Measurements from ENCODE around the gene ENOX1.
A peak's percentile ranks its signal among the peaks of the same experiment; 100 is the strongest.

ENOX1 gene

DNA sequence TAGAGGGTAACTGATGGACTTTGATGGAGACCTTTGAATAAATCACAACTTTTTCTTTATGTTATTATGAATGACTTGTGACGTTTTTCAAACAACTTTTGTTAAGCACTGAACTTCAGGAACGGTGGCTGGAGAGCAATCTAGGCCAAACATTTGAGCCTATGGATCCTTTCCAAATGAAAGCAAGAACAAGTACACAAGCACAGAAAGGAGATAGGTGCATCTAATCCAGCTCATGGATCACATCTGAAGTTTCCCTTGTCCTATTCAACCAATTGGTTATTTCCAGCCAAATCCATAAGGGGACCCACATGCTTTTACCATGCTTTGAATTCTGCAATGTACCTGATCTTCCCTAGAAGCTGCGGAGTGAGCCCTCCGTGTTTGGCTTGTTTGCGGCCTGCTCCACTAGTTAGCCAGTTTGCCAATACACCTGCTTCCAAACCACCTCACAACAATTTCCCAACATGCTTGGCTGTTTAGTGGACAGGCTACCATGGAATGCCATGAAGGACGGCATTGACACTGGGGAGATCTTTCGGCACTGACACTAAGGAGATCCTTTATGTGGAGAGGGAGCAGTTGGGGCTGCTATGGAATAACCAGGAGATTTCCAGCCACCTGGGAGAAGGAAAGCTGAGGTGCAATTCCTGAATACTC lies 447.5 kb downstream of the ENOX1 start:
- DNase-seq: no peak

DNA sequence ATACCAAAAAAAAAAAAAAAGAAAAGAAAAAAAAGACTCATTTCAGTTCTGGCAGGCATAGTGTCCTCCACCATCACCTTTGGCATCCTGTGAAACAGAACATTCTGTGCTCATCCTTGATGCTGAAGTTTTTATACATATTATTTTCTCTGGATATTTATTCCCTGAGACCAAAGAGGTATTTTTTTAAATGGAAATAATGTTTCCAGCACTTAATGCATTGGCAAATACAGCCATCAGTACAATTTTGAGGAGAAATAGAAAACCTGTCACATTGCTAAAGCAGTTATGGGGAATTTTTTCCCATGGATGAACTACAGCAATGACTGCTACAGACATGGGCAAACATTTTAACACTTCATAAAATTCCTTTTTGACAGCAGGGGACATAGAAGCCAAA lies 451.0 kb downstream of the ENOX1 start:
- DNase-seq: no peak

DNA sequence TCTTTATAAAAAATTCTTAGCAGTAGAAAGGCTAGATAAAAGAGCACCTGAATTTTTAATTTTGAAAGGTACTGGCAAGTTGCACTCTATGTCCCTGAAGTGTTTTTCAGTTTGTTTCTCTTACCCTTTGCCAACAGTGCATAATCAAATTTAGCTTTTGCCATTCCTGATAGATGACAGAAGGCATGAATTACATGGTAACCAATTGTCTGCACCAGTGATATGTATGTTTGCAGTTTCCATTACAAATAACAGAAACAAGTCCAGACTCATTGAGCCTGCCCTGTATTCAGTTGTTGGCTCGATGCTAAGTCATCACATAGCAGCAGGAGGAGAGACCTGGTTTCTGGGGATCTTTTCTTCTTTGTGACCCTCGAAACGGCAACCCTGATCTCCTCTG lies 453.6 kb downstream of the ENOX1 start:
- DNase-seq: peak; percentile 36

DNA sequence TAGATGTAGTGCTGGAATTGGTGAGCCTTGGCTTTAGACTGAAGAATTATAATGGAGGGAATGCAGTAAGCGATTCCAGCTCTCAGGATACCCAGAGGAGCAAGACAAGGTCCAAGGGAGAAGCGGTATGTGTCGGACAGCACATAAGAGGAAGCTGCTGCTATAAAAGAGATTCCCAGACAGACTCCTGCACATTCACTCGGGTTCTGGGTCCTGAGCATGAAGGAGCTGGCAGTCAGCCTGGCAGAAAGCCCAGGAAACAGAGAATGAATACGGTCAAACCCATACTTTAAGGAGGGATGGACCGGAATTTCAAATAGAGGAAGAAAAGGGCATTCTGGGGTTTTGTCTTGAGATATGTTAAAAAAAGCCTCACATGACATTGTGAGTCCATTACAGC lies 455.1 kb downstream of the ENOX1 start:
- peak; percentile 52 for DNase-seq

DNA sequence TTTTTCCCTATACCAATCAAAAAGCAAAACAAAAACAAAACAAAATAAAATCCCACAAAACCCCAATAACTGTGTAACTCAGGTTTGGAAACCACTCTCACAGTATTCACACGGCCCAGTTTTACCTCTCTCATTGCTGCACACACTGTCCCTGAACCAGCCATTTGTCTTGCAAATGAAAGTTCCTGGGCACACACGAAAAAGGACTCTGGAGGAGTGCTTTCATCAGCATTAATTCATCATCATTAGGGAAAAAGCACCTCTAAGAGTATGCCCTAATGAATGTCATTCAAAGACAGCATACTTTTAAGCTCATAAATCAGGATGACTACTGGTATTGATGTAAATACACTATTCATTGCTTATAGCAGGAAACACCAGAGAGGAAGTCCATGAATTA lies 457.1 kb downstream of the ENOX1 start:
- DNase-seq: no peak

DNA sequence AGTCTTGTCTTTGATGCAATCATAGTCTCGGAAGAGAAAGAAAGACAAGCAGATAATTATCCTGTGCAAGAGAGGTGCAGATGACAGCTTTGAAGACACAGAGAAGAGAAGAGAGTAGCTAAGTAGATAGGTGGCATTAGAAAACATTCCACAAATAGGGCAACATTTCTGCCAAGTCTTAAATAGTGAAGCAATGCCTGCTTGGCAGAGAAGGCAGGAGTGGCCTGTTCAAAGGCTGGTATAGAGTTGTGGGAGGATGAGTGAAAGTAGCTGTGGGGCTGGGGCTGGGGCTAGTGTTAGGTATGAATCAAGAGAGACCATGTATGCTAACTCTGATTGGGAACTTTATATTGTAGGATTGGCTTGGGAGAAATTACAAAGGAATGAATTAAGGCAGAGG lies 457.9 kb downstream of the ENOX1 start:
- no peak for DNase-seq

DNA sequence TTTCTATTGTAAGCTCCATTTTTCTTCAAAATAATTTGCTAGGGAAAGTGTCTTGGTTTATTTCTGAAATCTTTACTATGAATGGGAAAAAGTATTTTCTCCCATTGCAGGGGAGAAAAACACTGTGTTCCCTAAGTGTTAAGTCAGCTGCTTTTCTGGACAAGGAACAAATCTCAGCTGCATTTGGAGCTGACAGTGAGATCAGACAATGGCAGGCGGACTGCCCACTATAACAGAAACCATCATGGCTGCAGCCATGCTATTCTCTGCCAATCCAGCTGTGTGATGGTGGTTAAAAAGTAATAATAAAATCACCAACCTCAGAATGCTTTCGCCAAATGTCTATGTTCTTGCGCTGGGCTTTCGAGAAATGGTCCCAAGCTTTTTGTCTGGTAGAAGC lies 460.7 kb downstream of the ENOX1 start:
- no peak for DNase-seq

DNA sequence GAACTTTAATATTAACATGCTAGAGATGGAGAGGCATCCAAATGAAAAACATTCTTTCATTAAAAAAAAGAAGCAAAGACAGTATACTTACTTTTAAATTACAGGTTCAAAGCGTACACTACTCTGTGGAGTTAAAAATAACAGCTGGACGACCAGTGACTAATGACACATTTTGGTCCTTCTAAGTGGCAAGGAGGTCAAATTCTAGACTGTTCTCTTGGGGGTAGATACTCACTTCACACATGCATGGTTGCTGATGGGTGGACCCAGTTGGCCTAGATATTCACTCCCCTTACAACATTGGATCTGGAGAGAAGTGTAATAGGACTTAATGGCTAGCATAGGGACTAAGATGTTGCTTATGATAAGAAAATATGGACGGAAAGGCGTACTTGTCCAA lies 461.1 kb downstream of the ENOX1 start:
- no peak for DNase-seq

DNA sequence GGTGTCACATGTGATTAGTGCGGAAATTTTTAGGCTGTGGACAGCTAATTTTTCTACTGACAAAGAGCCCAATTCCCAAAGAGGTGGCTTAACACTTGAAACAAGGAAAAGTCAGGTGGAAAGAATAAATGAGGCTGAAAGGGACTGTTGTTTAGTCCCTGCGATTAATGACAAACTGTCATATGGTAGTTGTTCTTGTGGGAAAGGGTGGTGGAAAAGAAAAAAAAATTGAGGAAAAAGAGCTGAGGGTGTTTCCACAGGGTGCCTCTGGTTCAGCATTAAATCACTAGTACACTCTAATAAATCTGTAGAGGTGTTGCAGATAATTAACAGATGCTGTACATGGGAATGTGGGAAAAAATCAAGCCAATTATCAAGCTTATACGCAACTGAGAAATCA lies 462.6 kb downstream of the ENOX1 start:
- no peak for DNase-seq

DNA sequence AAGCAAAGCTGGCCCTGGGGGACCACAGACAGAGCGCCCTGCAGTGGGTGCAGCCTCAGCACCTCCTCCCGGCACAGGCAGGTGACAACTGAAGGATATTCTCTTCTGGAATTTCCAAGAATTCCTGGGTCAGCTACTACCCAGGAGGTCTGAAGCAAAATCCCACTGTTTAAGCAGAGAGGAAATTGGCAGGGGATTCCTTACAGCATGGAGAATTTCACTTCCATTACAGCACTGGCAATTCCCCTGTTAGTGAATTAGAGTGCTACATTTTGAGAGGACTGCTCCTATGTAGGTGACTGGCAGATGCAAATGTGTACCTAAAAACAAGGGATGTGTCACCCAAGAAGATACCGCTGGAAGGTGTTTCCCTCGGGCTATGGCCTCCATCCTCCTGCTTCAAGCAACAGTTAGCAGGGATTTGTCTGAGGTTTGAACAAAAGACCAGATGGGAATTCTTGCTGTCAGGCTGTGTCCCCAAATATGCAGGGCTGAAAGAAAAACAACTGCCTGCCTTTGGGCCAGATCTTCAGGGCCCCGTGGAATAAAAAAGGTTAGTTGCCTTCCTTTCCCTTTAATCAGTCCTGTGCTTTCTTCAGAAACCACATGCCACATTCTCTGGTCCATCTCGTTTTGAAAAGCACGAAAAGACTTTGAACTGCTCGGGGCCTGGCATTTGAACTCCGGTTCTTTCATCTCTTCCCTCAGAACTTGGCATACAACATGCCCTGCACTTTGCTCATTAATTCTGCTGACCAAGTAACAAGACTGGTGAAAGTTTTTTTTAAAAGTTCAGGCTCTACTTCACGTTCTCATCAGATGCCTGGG lies 466.9 kb downstream of the ENOX1 start:
- DNase-seq: no peak

DNA sequence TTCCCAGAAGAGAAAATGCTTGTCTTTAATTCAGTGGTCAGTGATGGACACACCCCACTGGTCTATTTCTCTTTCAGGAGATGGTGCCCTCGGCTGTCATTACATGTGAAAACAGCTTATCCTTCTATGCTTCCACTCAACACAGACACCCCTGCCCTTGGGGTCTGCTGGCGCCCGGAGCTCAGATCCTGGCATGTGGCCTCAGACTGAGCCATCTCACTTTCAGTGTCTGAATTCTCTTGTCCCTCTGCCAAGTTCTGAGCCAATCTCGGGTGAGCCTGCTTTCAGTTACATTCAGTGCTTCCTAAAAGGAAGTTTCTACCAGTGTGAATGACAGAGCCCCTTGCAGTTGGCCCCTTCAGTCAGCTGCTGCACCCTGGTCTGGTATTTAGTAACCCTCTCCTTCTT lies 469.8 kb downstream of the ENOX1 start:
- peak; percentile 86 for DNase-seq

DNA sequence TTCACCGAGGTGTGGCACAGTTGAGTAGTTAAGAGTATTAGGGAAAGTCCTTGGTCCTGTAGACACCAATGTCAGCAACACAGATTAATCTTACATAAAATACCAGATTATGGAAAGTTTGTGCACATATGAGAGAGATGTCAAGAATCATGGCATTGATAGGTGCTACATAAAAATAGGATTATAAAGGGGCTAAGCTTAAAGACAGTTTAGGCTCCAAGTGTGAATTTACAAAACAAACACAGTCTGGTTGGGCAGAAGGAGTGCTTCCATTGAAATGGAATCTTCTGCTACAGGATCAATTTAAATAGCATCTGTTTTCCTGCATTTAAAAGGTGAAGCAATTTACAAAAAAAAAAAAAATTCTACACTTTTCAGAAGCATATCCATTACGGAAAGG lies 470.5 kb downstream of the ENOX1 start:
- DNase-seq: no peak

DNA sequence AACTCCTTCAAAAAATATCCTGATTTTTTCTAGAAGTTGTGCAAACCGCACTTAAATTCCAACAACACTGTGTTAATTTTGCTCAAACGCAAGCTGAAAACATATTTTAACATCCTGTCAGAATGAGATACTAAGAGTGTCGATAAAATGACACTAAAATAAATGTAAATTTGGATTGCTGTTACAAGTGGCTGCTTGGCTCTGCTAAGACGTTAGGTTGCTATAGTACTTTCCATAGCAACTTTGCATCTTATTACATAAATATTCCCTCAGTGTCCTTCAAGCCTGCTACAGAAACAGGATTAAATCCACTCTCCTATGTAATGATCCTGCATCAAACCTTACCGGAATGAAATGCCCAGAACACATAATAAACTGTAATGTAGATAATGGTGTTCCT lies 471.2 kb downstream of the ENOX1 start:
- DNase-seq: no peak

DNA sequence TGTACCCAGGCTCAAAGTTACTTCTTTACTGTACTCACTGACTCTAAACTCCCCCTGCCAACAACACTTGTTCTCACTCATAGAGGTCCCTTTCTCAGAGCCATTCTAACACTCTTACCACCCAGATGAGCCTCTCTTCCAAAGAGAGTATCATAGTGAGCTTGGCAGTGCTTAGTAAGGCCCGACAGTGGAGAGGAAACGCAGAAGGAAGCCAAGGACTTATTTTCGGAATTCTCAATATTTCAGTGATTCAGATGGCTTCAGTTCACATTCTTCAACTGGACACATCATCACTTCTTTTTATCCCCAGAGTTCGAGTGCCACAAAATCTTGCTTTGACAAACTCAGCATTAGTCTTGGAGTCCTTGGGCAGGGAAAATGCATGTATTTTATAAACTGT lies 477.5 kb downstream of the ENOX1 start:
- no peak for DNase-seq

DNA sequence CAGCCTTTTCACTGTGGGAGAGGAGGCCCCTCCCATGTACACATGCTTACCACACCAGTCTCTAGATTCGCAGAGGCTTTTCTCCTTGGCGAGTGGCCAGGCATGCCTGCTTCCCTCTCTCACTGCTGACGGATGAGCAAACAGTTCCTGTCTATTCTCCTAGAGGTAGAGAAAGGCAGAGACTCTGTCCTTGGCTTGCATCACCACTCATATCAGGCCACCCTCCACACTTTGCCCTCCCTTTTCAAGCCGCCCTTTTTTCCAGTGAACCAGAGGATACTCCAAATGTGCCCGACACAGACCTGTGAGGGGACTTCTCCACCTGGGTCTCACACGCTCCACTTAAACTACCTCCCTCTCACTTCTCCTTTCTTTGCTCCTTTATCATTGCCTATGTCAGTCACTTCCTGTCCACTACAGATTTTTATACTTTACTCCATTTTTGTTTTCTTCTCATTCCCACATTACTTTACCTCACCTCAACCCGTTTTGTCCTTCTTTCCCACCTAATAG lies 478.8 kb downstream of the ENOX1 start:
- DNase-seq: peak; percentile 85

DNA sequence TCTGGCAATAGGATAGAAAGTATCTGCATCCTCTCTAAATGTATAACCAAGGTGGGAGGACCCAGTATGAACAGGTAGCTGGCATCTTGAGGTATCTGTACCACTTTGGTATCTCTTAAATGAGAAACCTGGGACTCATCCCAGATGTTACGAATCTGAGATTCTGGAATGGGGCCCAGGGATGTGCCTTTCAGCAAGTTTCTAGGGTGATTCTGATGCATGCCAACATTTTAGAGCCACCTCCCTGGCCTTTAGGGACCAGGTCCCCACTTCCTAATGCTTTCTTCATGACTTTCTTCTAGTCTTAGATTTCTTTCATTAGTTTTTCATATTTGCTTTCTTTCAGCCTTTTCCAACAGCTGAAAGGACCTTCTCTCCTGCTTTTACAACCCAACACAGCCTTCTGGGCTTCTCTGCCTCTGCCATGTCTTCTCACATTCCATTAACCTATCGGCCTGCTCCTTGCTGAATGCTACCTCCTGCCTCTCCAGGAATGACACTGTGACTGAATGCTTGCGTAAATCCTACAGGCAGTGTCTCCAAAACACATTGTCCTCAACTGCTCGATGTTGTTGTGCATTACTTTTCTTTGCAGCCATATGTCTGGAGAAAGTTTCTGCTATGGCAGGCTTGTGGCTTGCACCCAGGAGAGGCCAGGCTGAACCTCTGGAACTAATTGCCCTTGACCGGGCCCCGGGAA lies 479.4 kb downstream of the ENOX1 start:
- DNase-seq: no peak

DNA sequence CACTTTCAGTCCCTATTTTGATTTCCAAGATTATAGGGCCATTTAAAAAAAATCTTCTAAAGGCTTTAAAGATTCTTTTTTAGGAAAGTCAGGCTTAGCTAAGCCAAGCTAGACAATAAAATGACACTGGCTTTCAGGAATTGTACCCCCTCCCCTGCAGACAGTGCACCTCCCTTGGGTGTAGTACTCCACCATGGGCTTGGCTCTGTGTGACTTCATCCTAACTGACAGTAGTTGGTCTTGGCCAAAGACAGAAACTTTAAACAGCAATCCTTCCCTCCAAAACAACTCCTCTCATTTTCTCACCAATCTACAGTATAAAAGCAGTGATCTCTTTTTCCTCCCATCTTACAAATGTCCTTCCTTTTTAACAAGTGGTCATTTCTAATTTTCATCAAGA lies 480.4 kb downstream of the ENOX1 start:
- no peak for DNase-seq

DNA sequence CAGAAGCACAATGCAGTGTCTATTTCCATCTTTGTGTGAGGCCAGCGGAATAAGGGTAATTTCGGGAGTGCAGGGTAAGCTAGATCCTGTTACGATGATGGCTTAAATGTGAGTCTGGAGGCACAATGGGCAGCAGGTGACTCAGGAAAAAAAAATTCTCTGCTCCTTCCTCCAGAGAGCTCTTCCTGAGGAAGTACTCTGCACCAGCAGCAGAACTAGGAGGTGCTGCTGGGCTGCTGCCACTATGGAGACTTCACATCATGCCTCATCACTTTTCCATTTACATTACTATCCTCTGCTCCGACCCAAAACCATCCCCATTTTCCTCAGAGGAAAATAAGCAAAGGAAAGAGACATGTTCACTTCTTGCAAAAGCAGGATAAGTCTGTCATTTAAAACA lies 481.4 kb downstream of the ENOX1 start:
- DNase-seq: no peak

DNA sequence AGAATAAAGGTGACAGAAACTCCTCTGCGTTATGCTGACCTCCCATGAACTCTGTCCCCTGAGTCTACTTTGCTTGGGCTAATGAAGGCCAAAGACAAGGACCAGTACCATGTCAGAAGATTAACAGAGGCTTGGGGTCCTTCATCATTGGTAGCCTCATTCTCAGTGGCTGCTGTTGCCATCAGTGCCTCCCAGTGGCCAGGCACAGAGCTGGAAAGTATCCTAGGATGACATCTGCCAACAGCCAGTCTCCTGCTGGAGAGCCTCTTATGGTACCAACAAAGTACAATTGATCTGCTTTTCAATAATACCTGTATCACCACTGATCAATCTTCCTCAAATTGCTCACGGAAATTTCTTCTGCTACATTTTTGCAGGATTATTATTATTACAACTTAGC lies 481.8 kb downstream of the ENOX1 start:
- no peak for DNase-seq

DNA sequence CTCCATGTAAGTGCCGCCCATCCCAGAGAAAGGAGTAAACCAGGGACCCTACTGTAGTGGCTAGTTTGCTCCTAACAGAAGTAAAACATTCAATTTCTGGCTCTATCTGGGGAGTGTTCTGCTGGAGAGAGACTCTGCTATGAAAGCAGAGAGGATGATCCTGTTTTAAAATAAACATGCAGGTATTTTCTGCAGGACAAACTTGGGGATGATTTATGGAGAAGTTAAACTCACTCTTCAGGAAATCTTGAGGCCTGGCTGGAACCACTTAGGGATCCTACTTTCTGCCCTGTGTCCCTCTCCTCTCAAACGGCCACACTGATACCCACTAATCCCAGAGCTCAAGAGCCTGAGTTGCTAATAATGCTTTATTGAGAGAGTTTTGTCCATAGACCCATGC lies 482.3 kb downstream of the ENOX1 start:
- DNase-seq: no peak

DNA sequence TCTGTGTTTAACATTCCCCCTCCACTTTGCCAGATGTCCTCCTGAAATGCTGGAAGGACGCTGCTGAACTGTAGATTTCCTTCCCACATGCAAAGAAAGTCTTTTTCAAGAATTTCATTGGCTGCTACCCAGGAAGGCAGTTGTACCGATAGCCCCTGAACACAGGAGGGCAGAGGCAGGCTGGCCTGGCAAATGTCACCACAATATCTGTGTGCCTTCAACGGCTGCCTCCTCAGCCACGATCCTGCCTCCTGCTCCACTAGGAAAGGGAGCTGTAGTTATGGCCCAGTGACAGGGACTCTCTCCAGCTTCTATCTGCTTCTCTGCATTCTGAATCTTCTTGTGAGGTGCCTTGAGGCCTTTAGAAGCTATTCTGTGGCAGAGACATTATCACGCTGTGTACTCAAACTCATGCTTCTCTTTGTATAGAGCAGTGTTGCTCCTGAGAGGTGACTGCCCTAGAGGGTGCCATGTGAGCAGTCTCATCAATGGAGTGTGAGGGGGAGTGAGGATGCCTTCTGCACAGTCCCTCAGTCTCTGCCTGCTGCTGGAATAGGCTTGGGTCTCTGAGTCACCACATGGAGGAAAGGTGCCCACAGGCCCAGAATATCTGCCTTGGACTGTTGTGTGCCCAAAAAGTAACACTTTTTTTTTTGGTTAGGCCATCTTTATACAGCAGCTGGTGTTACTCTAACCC lies 483.6 kb downstream of the ENOX1 start:
- peak; percentile 80 for DNase-seq

DNA sequence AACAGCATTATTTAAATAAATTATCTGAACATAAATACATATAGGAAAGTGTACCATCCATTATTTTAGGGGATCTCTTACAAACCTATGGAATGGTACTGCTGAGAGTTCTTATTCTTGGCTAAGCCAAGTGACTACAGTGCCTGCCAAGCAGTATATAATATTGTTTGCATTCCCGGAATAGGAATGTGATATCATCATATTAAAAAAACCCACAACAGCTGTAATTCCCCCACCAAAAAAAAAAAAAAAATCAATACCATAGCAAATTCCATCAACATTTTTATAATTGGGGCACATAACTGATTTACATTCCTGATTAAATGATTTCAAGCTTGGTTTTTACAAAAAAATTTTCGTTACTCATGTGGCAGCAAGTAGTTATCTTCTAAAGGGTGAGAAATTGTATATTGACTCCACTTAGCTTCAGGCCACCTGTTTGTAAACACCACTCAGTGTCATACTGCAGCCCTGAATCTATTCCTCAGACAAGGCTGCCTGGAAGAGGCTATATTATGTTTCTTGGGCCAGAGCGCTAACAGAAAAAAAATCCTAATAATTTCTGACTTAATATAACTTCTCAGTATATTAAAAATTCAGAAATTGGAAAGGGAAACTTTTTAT lies 485.3 kb downstream of the ENOX1 start:
- peak; percentile 29 for DNase-seq

DNA sequence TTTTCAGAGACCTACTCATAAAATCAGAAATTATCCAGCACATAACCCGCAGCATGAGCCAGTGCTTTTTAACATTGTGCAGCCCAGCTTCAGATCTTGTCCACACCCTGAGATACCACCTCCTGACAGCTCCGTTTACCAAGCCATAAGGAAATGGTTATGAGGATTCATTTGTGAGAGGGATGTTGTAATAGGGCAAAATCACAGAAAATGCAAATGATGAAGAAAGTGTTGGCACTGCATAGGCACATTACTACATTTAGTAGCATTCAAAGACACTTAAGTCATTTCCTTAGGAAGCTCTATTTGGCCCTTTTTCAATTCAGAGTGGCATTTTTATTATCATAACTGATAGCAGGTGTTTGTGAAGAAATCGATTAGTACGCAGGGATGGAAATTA lies 485.9 kb downstream of the ENOX1 start:
- DNase-seq: no peak

Data from NCI-H446 treated with DMSO at 0.1 percent for 48 hours (cell line).